ENCODE data around the gene CUL2.
"Not testable (repeated sequence)": the region's sequence is repeated elsewhere in the genome, so short reads cannot be mapped to it uniquely, and the experiment has no call there.

Gene CUL2

GRCh38 chr10:35058686-35059085, 31.5 kb downstream of the CUL2 start:
- H3K9me3 ChIP-seq (ENCODE audit: severe bottlenecking), result no peaks in the 10 kb centered on the region
- TF ChIP-seq, protein P1, sequence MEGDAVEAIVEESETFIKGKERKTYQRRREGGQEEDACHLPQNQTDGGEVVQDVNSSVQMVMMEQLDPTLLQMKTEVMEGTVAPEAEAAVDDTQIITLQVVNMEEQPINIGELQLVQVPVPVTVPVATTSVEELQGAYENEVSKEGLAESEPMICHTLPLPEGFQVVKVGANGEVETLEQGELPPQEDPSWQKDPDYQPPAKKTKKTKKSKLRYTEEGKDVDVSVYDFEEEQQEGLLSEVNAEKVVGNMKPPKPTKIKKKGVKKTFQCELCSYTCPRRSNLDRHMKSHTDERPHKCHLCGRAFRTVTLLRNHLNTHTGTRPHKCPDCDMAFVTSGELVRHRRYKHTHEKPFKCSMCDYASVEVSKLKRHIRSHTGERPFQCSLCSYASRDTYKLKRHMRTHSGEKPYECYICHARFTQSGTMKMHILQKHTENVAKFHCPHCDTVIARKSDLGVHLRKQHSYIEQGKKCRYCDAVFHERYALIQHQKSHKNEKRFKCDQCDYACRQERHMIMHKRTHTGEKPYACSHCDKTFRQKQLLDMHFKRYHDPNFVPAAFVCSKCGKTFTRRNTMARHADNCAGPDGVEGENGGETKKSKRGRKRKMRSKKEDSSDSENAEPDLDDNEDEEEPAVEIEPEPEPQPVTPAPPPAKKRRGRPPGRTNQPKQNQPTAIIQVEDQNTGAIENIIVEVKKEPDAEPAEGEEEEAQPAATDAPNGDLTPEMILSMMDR (IDR thresholded peaks at IDR 0.05; ENCODE audit: low read depth, low read length), result no peak
- no peak overlapping the region for H3K4me3 ChIP-seq (ENCODE audit: low read depth, low read length)
- H3K27me3 ChIP-seq (ENCODE audit: insufficient read depth, low read depth, severe bottlenecking), result no peaks in the 10 kb centered on the region
- no peak for DNase-seq
- H3K27ac ChIP-seq, result no peak overlapping the region
- H3K36me3 ChIP-seq, result no peaks in the 10 kb centered on the region

- H3K36me3 ChIP-seq, result no peaks in the 10 kb centered on the region
- no peak overlapping the region for H3K27ac ChIP-seq
- TF ChIP-seq, protein P1 (IDR thresholded peaks at IDR 0.05; ENCODE audit: low read depth, low read length), result no peak
- H3K27me3 ChIP-seq (ENCODE audit: insufficient read depth, low read depth, severe bottlenecking), result no peaks in the 10 kb centered on the region
- no peaks in the 10 kb centered on the region for H3K9me3 ChIP-seq (ENCODE audit: severe bottlenecking)
- no peak for DNase-seq
- no peak overlapping the region for H3K4me3 ChIP-seq (ENCODE audit: low read depth, low read length)
Observed at GRCh38 chr10:35058134-35058533, 32.0 kb downstream of the CUL2 start.

DNA sequence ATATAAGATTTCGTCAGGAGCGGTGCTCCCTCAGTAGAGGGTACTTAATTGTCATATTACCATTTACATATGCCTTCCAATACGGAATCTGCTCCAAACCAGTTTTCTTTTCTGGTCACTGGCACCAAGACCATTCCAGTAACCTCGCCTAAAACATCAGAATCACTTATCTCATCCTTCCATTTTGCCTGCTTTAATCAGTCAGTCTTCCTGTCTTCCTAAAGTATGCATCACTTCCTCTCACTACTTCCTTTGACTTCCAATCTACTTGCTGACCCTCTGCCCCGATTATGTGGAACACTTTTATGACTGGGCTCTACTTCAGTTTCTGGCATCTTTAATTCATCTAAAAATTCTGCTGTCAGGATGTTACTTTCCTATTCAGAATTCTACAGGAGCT, 33.5 kb downstream of the CUL2 start:
- no peaks in the 10 kb centered on the region for H3K36me3 ChIP-seq
- no peak for DNase-seq
- H3K9me3 ChIP-seq (ENCODE audit: severe bottlenecking), result no peaks in the 10 kb centered on the region
- TF ChIP-seq, protein P1 (IDR thresholded peaks at IDR 0.05; ENCODE audit: low read depth, low read length), result no peak
- H3K4me3 ChIP-seq (ENCODE audit: low read depth, low read length), result no peak overlapping the region
- H3K27ac ChIP-seq, result peak overlapping the region; percentile 46
- no peaks in the 10 kb centered on the region for H3K27me3 ChIP-seq (ENCODE audit: insufficient read depth, low read depth, severe bottlenecking)

- no peaks in the 10 kb centered on the region for H3K9me3 ChIP-seq (ENCODE audit: severe bottlenecking)
- TF ChIP-seq, protein P1 (IDR thresholded peaks at IDR 0.05; ENCODE audit: low read depth, low read length), result no peak
- no peak overlapping the region for H3K4me3 ChIP-seq (ENCODE audit: low read depth, low read length)
- no peak for DNase-seq
- no peak overlapping the region for H3K27ac ChIP-seq
- no peaks in the 10 kb centered on the region for H3K36me3 ChIP-seq
- H3K27me3 ChIP-seq (ENCODE audit: insufficient read depth, low read depth, severe bottlenecking), result no peaks in the 10 kb centered on the region
Observed at GRCh38 chr10:35056133-35056532, 34.0 kb downstream of the CUL2 start.

GRCh38 chr10:35050568-35050967, 39.6 kb downstream of the CUL2 start:
- no peak for DNase-seq
- no peak overlapping the region for H3K4me3 ChIP-seq (ENCODE audit: low read depth, low read length)
- no peak overlapping the region for H3K27ac ChIP-seq
- no peaks in the 10 kb centered on the region for H3K9me3 ChIP-seq (ENCODE audit: severe bottlenecking)
- H3K27me3 ChIP-seq (ENCODE audit: insufficient read depth, low read depth, severe bottlenecking), result no peaks in the 10 kb centered on the region
- TF ChIP-seq, protein P1 (IDR thresholded peaks at IDR 0.05; ENCODE audit: low read depth, low read length), result no peak
- H3K36me3 ChIP-seq, result no peaks in the 10 kb centered on the region

GRCh38 chr10:35046074-35046473, 44.1 kb downstream of the CUL2 start:
- TF ChIP-seq, protein P1 (IDR thresholded peaks at IDR 0.05; ENCODE audit: low read depth, low read length), result no peak
- Histone ChIP-seq H3K4me3 (ENCODE audit: low read depth, low read length) (no peak overlapping the region), H3K9me3 (ENCODE audit: severe bottlenecking) (no peaks in the 10 kb centered on the region)

GRCh38 chr10:35045275-35045674, 44.9 kb downstream of the CUL2 start:
- H3K9me3 ChIP-seq (ENCODE audit: severe bottlenecking); DNase-seq: not testable (repeated sequence)

More at GRCh38 chr10:35046074-35046473, 44.1 kb downstream of the CUL2 start:
- Histone ChIP-seq H3K36me3 (peaks cover 10% of the 10 kb centered on the region), H3K27me3 (ENCODE audit: insufficient read depth, low read depth, severe bottlenecking) (no peaks in the 10 kb centered on the region), H3K27ac (no peak overlapping the region)
- no peak for DNase-seq

More at GRCh38 chr10:35045275-35045674, 44.9 kb downstream of the CUL2 start:
- H3K36me3 ChIP-seq, result peaks cover 10% of the 10 kb centered on the region
- H3K27ac ChIP-seq; H3K4me3 ChIP-seq (ENCODE audit: low read depth, low read length); H3K27me3 ChIP-seq (ENCODE audit: insufficient read depth, low read depth, severe bottlenecking): not testable (repeated sequence)

Data from WERI-Rb-1 (cell line).